ENCODE data around the gene KBTBD2.
"Not testable (repeated sequence)": the region's sequence is repeated elsewhere in the genome, so short reads cannot be mapped to it uniquely, and the experiment has no call there.

Gene KBTBD2
- 241 reads per million, percentile 94 among the genes with 10 or more reads in this experiment for total RNA-seq

- peak; percentile 71 for DNase-seq
Measured at GRCh38 chr7:32891043-32891799, at the start of gene KBTBD2. Gene KBTBD2, minus strand, starts transcription at chr7:32891760. Its CDS starts 12,156 bp downstream, at chr7:32879604.

- no peak for DNase-seq
Measured at GRCh38 chr7:32941181-32941580, 49.6 kb upstream of the KBTBD2 start.

GRCh38 chr7:32937344-32938174 is 46.0 kb upstream of the KBTBD2 start:
- DNase-seq: no peak

- no peak for DNase-seq
Measured at GRCh38 chr7:32936689-32937088, 45.1 kb upstream of the KBTBD2 start.

GRCh38 chr7:32935558-32935957 is 44.0 kb upstream of the KBTBD2 start:
- no peak for DNase-seq

- no peak for DNase-seq
Measured at GRCh38 chr7:32930378-32930777, 38.8 kb upstream of the KBTBD2 start.

GRCh38 chr7:32929430-32930143 is 38.0 kb upstream of the KBTBD2 start:
- no peak for DNase-seq

GRCh38 chr7:32928785-32929298 is 37.3 kb upstream of the KBTBD2 start:
- no peak for DNase-seq

GRCh38 chr7:32921896-32922295 is 30.3 kb upstream of the KBTBD2 start:
- DNase-seq: no peak

- DNase-seq: not testable (repeated sequence)
Measured at GRCh38 chr7:32916994-32917393, 25.4 kb upstream of the KBTBD2 start.

GRCh38 chr7:32916006-32916405 is 24.4 kb upstream of the KBTBD2 start:
- no peak for DNase-seq

GRCh38 chr7:32915041-32915536 is 23.5 kb upstream of the KBTBD2 start:
- DNase-seq: no peak

- no peak for DNase-seq
Measured at GRCh38 chr7:32914184-32914583, 22.6 kb upstream of the KBTBD2 start.

- no peak for DNase-seq
Measured at GRCh38 chr7:32910195-32910594, 18.6 kb upstream of the KBTBD2 start.

- peak; percentile 66 for DNase-seq
Measured at GRCh38 chr7:32905175-32905662, 13.7 kb upstream of the KBTBD2 start.

GRCh38 chr7:32901629-32902028 is 10.1 kb upstream of the KBTBD2 start:
- DNase-seq: no peak

- DNase-seq: no peak
Measured at GRCh38 chr7:32900433-32900995, 9.0 kb upstream of the KBTBD2 start.

GRCh38 chr7:32897376-32897775 is 5.8 kb upstream of the KBTBD2 start:
- DNase-seq: not testable (repeated sequence)

- no peak for DNase-seq
Measured at GRCh38 chr7:32896564-32897347, 5.2 kb upstream of the KBTBD2 start.

- no peak for DNase-seq
Measured at GRCh38 chr7:32894171-32894570, 2.6 kb upstream of the KBTBD2 start.

- DNase-seq: no peak
Measured at GRCh38 chr7:32893722-32894121, 2.2 kb upstream of the KBTBD2 start.

- DNase-seq: no peak
Measured at GRCh38 chr7:32893207-32893524, 1.6 kb upstream of the KBTBD2 start.

Measured in effector CD4-positive, alpha-beta T cell (primary cell).